BLaER1 treated with 17β-estradiol and CSF1 and Interleukin-3, amounts not matched to agents 10 nM and 100 nM (cell line): ENCODE results near the gene ZBTB16.

ENCODE experiments used
- H3K27ac ChIP-seq, 11 experiments: shearing (Covaris generic); formaldehyde crosslinking; 2 replicates each; pipeline ENCODE4 v1.8.1; 2022
- H3K27me3 ChIP-seq, 11 experiments: shearing (Covaris generic); formaldehyde crosslinking; 2 replicates each; pipeline ENCODE4 v1.8.1; 2022
- H3K36me3 ChIP-seq, 11 experiments: shearing (Covaris generic); formaldehyde crosslinking; 2 replicates each; pipeline ENCODE4 v1.8.1; 2022
- H3K4me1 ChIP-seq, 10 experiments: shearing (Covaris generic); formaldehyde crosslinking; 2 replicates each; pipeline ENCODE4 v1.8.1; 2022
- H3K4me2 ChIP-seq, 11 experiments: shearing (Covaris generic); formaldehyde crosslinking; 2 replicates each; pipeline ENCODE4 v1.8.1; 2022
- H3K4me3 ChIP-seq, 10 experiments: shearing (Covaris generic); formaldehyde crosslinking; 2 replicates each; pipeline ENCODE4 v1.8.1; 2022
- H3K9ac ChIP-seq, 11 experiments: shearing (Covaris generic); formaldehyde crosslinking; 2 replicates each; pipeline ENCODE4 v1.8.1; 2022
- H3K9me3 ChIP-seq, 11 experiments: shearing (Covaris generic); formaldehyde crosslinking; replicated peaks in 1 of 11; 2 replicates each; pipeline ENCODE4 v1.8.1; 2022
- H4K20me1 ChIP-seq, 11 experiments: shearing (Covaris generic); formaldehyde crosslinking; 2 replicates each; pipeline ENCODE4 v1.8.1; 2022
- Cebpa-rat ChIP-seq, 11 experiments: shearing (Covaris generic); IDR thresholded peaks; 2 replicates each; pipeline ENCODE4 v1.8.1; 2022

ZBTB16 gene

DNA sequence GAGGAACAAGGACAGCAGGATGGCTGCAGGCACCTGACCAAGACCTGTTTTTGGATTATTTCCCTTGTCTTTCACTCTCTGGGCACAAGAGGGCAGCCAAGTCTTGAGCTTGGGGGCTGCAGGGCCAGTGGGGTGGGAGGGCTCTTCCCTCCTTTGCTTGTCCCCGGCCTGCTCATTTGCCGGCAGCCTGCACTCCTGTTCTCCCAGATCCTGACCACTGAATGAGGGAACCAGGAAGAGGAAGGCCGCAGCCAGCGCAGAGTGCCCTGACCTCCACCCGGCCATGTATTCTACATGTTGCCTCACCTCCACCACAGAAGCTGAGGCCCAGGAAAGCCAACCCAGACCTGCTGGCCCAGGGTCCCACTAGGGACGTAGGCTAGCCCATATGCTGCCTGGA, 221.2 kb downstream of the ZBTB16 start:
- Histone ChIP-seq H3K4me2 (no peak overlapping the region), H3K4me3 (no peak overlapping the region), H3K27me3 (no peaks in the 10 kb centered on the region), H3K9ac (no peak overlapping the region), H4K20me1 (0 out of 22 replicates have a peak, but pooled peaks cover 0 to 6% (median 0%) of the 10 kb centered on the region in 11 experiments), H3K27ac (no peak overlapping the region), H3K9me3 (no peaks in the 10 kb centered on the region), H3K36me3 (no peaks in the 10 kb centered on the region), H3K4me1 (peaks cover 0 to 3% (median 0%) of the 10 kb centered on the region in 10 experiments; a peak in 1 of 20 replicates)
- no peak for TF ChIP-seq Cebpa-rat (IDR thresholded peaks at IDR 0.05)

DNA sequence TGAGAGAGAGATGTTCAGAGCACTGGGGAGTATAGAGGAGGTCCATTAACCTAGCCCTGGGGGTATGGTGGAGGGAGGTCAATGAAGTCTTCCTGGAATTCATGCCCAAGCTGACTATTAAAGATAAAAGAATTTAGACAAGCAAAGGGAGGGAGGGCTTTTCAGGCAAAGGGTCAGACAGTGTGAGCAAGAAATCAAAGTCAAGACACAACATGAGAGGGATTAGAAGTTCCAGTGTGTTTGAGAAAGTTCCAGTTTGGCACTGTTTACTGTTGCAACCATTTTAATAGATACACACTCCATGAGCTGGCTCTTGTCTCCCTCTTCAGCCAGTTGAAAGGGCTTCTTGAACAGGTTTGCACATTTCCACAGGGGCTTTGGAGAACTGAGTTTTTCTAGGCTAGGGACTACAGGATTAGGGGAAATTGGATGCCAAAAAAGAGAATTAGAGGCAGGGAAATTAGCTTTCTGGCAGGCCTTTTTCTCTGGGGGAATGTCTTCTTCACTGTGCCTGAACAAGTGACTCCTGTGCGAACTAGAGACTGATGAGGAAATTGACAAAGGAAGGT, 222.0 kb downstream of the ZBTB16 start:
- 0 out of 22 replicates have a peak, but pooled peaks cover 0 to 6% (median 0%) of the 10 kb centered on the region in 11 experiments for H4K20me1 ChIP-seq
- no peaks in the 10 kb centered on the region for H3K36me3 ChIP-seq
- no peak overlapping the region for H3K4me3 ChIP-seq
- H3K27me3 ChIP-seq: no peaks in the 10 kb centered on the region
- H3K27ac ChIP-seq: no peak overlapping the region
- no peaks in the 10 kb centered on the region for H3K9me3 ChIP-seq
- H3K9ac ChIP-seq: no peak overlapping the region
- H3K4me1 ChIP-seq: peaks cover 0 to 4% (median 0%) of the 10 kb centered on the region in 10 experiments; a peak in 1 of 20 replicates
- H3K4me2 ChIP-seq: no peak overlapping the region
- no peak for TF ChIP-seq Cebpa-rat (IDR thresholded peaks at IDR 0.05)

DNA sequence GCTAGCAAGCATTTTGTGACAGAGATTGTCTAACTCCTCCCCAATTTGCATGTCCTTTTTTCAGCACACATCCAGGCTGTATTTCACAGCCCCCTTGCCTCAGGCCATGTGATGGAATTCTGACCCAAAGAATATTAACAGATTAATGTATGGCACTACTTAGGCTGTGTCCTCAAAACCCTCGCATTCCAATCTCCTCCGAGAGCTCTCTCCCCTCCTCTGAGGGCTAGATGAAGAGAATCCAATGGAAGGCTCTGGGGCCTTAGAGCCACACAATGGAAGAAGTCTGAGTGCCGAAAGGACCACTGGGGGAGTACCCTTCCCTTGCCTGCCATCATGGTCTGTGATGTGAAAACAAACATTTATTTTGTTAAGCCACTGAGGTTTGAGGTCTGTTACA, 223.0 kb downstream of the ZBTB16 start:
- Histone ChIP-seq H3K4me2 (no peak overlapping the region), H3K4me1 (peaks cover 0 to 4% (median 0%) of the 10 kb centered on the region in 10 experiments; a peak in 1 of 20 replicates), H3K9ac (no peak overlapping the region), H3K27ac (no peak overlapping the region), H3K36me3 (no peaks in the 10 kb centered on the region), H3K4me3 (no peak overlapping the region), H3K9me3 (no peaks in the 10 kb centered on the region), H4K20me1 (0 out of 22 replicates have a peak, but pooled peaks cover 0 to 6% (median 0%) of the 10 kb centered on the region in 11 experiments), H3K27me3 (no peaks in the 10 kb centered on the region)
- no peak for TF ChIP-seq Cebpa-rat (IDR thresholded peaks at IDR 0.05)

DNA sequence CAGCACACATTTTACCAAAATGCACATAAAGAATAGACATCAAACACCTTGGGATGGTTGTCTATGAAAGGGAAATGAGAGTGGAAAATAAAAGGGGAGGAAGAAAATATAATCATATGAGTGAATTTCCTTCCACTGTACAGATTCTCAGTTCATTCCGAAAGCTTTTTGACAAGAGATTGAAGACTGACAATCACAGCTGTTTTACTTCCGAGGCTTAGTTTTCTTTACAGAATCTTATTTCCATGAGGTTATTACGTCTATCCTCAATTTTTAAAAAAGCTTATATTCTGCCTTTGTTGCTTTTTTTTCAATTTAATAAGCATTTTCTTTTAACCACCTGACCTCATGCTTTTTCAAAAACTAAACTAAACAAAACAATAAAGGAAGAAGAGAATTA, 223.9 kb downstream of the ZBTB16 start:
- Histone ChIP-seq H3K36me3 (no peaks in the 10 kb centered on the region), H3K4me1 (peaks cover 0 to 4% (median 0%) of the 10 kb centered on the region in 10 experiments; a peak in 1 of 20 replicates), H3K9me3 (no peaks in the 10 kb centered on the region), H3K9ac (no peak overlapping the region), H4K20me1 (0 out of 22 replicates have a peak, but pooled peaks cover 0 to 6% (median 0%) of the 10 kb centered on the region in 11 experiments), H3K4me2 (no peak overlapping the region), H3K27me3 (no peaks in the 10 kb centered on the region), H3K27ac (no peak overlapping the region), H3K4me3 (no peak overlapping the region)
- TF ChIP-seq Cebpa-rat (IDR thresholded peaks at IDR 0.05): no peak

DNA sequence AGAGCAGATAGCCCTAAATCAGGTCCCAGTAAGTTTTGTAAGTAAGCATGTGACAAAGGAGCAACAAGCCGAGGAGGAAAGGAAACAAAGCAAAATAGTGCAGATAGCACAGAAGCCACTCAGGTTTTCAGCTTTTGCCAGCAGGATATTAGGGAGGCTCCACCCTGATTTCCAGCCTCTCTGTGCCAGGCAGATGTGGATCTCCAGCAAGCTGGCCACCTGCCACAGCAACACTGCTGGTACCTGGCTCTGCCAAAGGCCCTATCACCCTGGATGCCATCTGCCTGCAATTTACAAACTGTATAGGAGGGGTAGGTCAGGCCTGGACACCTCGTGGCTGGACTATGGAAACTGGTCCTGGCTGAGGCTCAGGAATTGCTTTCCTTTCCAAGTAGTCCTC, 224.5 kb downstream of the ZBTB16 start:
- no peak overlapping the region for H3K4me2 ChIP-seq
- H4K20me1 ChIP-seq: 0 out of 22 replicates have a peak, but pooled peaks cover 0 to 6% (median 0%) of the 10 kb centered on the region in 11 experiments
- no peaks in the 10 kb centered on the region for H3K9me3 ChIP-seq
- H3K36me3 ChIP-seq: no peaks in the 10 kb centered on the region
- TF ChIP-seq Cebpa-rat (IDR thresholded peaks at IDR 0.05): no peak
- peaks cover 0 to 4% (median 0%) of the 10 kb centered on the region in 10 experiments; a peak in 1 of 20 replicates for H3K4me1 ChIP-seq
- H3K4me3 ChIP-seq: no peak overlapping the region
- no peak overlapping the region for H3K27ac ChIP-seq
- H3K9ac ChIP-seq: no peak overlapping the region
- H3K27me3 ChIP-seq: no peaks in the 10 kb centered on the region

DNA sequence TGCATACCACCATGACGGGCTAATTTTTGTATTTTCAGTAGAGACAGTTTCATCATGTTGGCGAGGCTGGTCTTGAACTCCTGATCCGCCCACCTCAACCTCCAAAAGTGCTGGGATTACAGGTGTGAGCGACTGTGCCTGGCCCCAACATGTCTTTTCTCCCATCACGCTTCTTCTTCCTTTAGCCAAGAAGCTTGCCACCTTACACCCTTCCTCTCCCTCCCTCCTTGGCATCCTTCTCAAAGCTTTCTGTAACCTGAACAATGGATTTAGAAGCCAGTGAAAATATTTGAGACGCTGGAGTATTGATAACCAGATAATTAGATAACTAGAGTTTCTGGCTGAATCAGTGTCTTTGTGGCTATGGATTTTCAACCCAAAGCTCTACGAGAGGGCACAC, 225.4 kb downstream of the ZBTB16 start:
- H3K27ac ChIP-seq: no peak overlapping the region
- H3K9ac ChIP-seq: no peak overlapping the region
- no peaks in the 10 kb centered on the region for H3K9me3 ChIP-seq
- no peak overlapping the region for H3K4me3 ChIP-seq
- no peaks in the 10 kb centered on the region for H4K20me1 ChIP-seq
- H3K27me3 ChIP-seq: no peaks in the 10 kb centered on the region
- H3K4me1 ChIP-seq: peaks cover 0 to 4% (median 0%) of the 10 kb centered on the region in 10 experiments; a peak in 1 of 20 replicates
- H3K36me3 ChIP-seq: no peaks in the 10 kb centered on the region
- no peak for TF ChIP-seq Cebpa-rat (IDR thresholded peaks at IDR 0.05)
- no peak overlapping the region for H3K4me2 ChIP-seq

DNA sequence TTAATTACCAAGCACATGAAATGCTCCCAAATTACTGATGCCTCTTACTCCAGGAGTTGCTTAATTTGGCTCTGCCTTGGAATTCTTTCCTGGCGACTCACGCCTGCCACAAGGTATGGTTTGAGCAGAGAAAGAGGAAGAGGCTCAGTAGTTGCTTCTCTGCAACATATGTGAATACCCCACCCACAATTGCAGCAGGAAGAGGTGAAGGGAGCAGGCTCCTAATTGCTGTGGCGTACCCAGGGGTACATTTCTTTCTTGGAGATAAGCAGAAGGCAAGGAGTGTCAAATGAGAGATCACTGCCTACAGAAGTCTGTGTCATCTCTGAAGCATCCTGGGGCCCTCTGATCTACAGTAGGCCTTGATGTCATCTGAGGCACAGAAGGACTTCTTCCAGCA, 226.1 kb downstream of the ZBTB16 start:
- Histone ChIP-seq H3K27ac (no peak overlapping the region), H3K36me3 (no peaks in the 10 kb centered on the region), H4K20me1 (no peaks in the 10 kb centered on the region), H3K4me3 (no peak overlapping the region), H3K9ac (no peak overlapping the region), H3K27me3 (no peaks in the 10 kb centered on the region), H3K4me2 (no peak overlapping the region), H3K9me3 (no peaks in the 10 kb centered on the region), H3K4me1 (peaks cover 0 to 4% (median 0%) of the 10 kb centered on the region in 10 experiments; a peak in 1 of 20 replicates)
- TF ChIP-seq Cebpa-rat (IDR thresholded peaks at IDR 0.05): no peak

DNA sequence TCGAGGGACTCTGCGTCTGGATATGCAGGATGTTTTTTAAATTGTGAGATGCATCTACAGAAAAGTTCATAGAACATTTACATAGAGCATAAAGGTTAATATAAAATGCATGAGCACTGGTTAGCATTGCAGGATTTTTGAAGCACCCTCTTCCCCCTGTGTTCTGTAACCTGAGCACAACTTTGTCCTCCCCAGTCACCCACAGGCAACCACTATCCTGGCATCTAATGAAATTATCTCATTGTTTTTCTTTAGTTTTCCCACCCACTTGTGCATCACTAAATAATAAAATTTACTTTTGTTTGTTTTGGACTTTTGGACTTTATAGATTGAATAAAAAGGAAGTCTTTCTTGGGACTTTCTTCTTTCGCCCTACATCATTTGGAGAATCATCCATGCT, 226.7 kb downstream of the ZBTB16 start:
- Histone ChIP-seq H3K27me3 (no peaks in the 10 kb centered on the region), H3K4me3 (no peak overlapping the region), H3K27ac (no peak overlapping the region), H3K9ac (no peak overlapping the region), H3K9me3 (no peaks in the 10 kb centered on the region), H3K4me1 (peaks cover 0 to 4% (median 0%) of the 10 kb centered on the region in 10 experiments; a peak in 1 of 20 replicates), H3K36me3 (no peaks in the 10 kb centered on the region), H3K4me2 (no peak overlapping the region), H4K20me1 (no peaks in the 10 kb centered on the region)
- no peak for TF ChIP-seq Cebpa-rat (IDR thresholded peaks at IDR 0.05)

DNA sequence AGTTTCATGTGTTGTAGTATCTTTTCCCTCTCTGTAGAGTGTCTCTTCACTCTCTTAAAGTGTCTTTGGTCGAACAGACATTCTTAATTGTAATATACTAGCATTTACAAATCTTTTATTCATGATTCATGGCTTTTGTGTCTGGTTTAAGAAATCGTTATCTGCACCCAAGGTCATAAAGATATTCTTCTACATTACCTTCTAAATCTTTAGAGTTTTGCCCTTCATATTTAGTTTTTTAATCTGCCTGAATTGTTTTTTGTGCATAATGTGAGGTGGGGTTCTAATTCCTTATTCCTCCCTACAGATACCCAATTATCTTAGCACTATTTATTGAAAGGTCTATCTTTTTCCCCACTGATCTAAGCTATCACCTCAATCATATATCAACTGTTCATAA, 227.6 kb downstream of the ZBTB16 start:
- no peak overlapping the region for H3K4me3 ChIP-seq
- no peaks in the 10 kb centered on the region for H3K27me3 ChIP-seq
- H3K9ac ChIP-seq: no peak overlapping the region
- peaks cover 0 to 4% (median 0%) of the 10 kb centered on the region in 10 experiments; a peak in 1 of 20 replicates for H3K4me1 ChIP-seq
- H3K4me2 ChIP-seq: no peak overlapping the region
- no peaks in the 10 kb centered on the region for H4K20me1 ChIP-seq
- no peaks in the 10 kb centered on the region for H3K36me3 ChIP-seq
- no peak for TF ChIP-seq Cebpa-rat (IDR thresholded peaks at IDR 0.05)
- H3K9me3 ChIP-seq: no peaks in the 10 kb centered on the region
- H3K27ac ChIP-seq: no peak overlapping the region

DNA sequence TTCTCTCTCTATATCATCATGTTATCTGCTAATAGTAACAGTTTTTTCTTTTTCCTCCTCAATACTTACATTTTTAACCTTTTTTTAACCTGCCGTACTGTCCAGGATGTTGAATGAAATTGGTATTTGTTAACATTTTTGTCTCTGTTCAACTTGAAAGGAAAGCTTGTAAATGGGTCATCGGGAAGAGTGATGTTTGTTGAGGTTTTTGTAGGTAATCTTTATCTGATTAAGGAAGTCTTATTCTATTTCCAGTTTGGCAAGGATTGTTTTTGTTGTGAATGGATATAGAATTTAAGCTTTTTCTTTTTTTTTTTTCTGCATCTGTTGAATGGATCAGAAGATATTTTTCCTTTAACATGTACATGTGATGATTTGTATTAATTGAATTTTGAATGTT, 228.6 kb downstream of the ZBTB16 start:
- Histone ChIP-seq H3K36me3 (no peaks in the 10 kb centered on the region), H3K27ac (no peak overlapping the region), H3K9me3 (no peaks in the 10 kb centered on the region), H3K9ac (no peak overlapping the region), H3K4me3 (no peak overlapping the region), H4K20me1 (no peaks in the 10 kb centered on the region), H3K27me3 (no peaks in the 10 kb centered on the region), H3K4me2 (no peak overlapping the region), H3K4me1 (peaks cover 0 to 4% (median 0%) of the 10 kb centered on the region in 10 experiments; a peak in 1 of 20 replicates)
- no peak for TF ChIP-seq Cebpa-rat (IDR thresholded peaks at IDR 0.05)
